ENCODE results near the gene CLDN20.

GRCh38 chr6:155240905-155241600, 22.8 kb upstream of the CLDN20 start:
- TF ChIP-seq, protein P1, sequence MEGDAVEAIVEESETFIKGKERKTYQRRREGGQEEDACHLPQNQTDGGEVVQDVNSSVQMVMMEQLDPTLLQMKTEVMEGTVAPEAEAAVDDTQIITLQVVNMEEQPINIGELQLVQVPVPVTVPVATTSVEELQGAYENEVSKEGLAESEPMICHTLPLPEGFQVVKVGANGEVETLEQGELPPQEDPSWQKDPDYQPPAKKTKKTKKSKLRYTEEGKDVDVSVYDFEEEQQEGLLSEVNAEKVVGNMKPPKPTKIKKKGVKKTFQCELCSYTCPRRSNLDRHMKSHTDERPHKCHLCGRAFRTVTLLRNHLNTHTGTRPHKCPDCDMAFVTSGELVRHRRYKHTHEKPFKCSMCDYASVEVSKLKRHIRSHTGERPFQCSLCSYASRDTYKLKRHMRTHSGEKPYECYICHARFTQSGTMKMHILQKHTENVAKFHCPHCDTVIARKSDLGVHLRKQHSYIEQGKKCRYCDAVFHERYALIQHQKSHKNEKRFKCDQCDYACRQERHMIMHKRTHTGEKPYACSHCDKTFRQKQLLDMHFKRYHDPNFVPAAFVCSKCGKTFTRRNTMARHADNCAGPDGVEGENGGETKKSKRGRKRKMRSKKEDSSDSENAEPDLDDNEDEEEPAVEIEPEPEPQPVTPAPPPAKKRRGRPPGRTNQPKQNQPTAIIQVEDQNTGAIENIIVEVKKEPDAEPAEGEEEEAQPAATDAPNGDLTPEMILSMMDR (conservative IDR thresholded peaks at IDR 0.05 in 1 of 2, IDR thresholded peaks at IDR 0.05 in 1 of 2; ENCODE audit: low read depth in 1 of 2, low read length in 2 of 2): no peak
- TF ChIP-seq EZH2 (IDR thresholded peaks at IDR 0.05; ENCODE audit: low read length, missing control alignments): no peak

All from fibroblast of lung (primary cell).